Measurements from ENCODE around the gene ATXN1. TPM values are rescaled to one million over a fixed set of nuclear protein-coding genes. Genes with fewer than 3 reads are reported as not detected.
"Not testable (repeated sequence)": the region's sequence is repeated elsewhere in the genome, so short reads cannot be mapped to it uniquely, and the experiment has no call there.

The ATXN1 gene
- polyA plus RNA-seq, 1 donor = 13.6 TPM

DNA sequence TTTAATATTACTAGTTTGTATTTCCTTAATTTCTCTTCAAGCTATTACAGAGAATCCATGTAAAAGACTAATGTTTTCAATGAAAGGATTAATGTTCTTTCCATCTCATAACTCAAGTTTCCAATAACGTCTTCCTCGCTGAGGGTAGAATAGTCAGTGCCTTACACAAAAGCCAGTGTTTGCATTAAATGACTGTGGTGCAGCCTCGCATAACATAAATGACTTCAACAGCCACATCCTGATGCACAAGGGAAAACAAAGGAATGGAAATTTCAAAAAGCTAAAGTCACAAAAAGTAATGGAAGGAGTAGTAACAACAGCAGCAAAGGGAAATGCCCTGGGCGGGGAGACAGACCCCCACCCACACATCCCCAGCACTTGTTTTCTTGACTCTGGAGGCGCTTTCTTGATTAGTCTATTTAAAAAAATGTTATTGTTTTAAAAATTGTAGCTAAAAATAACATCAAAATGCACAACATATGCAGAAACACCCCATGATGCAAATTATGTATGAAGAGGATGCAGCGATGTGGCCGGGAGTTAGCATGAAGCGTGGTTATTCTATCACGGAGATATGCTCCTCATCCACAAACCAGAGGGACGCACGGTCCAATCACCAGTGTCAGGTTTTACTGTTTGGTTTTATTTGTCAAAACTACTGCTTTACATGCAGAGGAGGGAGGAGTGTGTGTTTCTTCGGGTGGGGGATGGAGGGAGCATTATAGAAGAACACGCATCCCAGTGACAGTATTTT, 294.3 kb downstream of the ATXN1 start:
- Histone ChIP-seq H3K4me1 (ENCODE audit: control insufficient read depth, insufficient read depth, low read length) (no peaks in the 10 kb centered on the region), H3K36me3 (ENCODE audit: control insufficient read depth, insufficient read depth, low read length) (no peaks in the 10 kb centered on the region), H3K9me3 (ENCODE audit: control insufficient read depth, low read depth, low read length) (no peaks in the 10 kb centered on the region), H3K4me3 (ENCODE audit: low read length) (no peak overlapping the region), H3K27me3 (ENCODE audit: control insufficient read depth, insufficient read depth, low read length) (no peaks in the 10 kb centered on the region), H3K27ac (ENCODE audit: low read length) (no peak overlapping the region)
- 90% methylated on average over 4 of the region's 13 CpGs for WGBS (ENCODE audit: insufficient coverage, low lambda C conversion rate)
- no peak for DNase-seq

DNA sequence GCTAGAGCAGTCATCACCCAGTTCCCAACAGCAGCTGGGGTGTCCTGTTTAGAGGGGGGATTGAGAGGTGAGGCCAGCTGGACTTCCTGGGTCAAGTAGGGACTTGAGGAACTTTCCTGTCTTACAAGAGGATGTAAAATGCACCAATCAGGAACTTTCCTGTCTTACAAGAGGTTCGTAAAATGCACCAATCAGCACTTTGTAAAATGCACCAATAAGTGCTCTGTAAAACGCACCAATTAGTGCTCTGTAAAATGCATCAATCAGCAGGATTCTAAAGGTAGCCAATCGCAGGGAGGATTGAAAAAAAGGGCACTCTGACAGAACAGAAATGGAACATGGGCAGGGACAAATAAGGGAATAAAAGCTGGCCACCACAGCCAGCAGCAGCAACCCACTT, 297.2 kb downstream of the ATXN1 start:
- no peaks in the 10 kb centered on the region for H3K4me1 ChIP-seq (ENCODE audit: control insufficient read depth, insufficient read depth, low read length)
- H3K9me3 ChIP-seq (ENCODE audit: control insufficient read depth, low read depth, low read length) = no peaks in the 10 kb centered on the region
- no peak for DNase-seq
- H3K27ac ChIP-seq (ENCODE audit: low read length) = no peak overlapping the region
- no peaks in the 10 kb centered on the region for H3K27me3 ChIP-seq (ENCODE audit: control insufficient read depth, insufficient read depth, low read length)
- 100% methylated on average over 1 of the region's 3 CpGs for WGBS (ENCODE audit: insufficient coverage, low lambda C conversion rate)
- no peaks in the 10 kb centered on the region for H3K36me3 ChIP-seq (ENCODE audit: control insufficient read depth, insufficient read depth, low read length)
- H3K4me3 ChIP-seq (ENCODE audit: low read length) = no peak overlapping the region

DNA sequence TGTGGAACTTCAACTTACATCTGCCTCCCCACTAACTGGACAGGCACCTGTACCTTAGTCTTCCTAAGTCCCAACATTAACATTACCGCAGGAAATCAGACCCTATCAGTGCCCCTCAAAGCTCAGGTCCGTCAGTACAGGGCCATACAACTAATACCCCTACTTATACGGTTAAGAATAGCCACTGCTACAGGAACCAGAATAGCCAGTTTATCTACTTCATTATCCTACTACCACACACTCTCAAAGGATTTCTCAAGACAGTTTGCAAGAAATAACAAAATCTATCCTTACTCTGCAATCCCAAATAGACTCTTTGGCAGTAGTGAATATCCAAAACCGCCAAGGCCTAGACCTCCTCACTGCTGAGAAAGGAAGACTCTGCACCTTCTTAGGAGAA, 298.0 kb downstream of the ATXN1 start:
- not testable (repeated sequence) for H3K4me1 ChIP-seq (ENCODE audit: control insufficient read depth, insufficient read depth, low read length); H3K27me3 ChIP-seq (ENCODE audit: control insufficient read depth, insufficient read depth, low read length); H3K4me3 ChIP-seq (ENCODE audit: low read length); DNase-seq; H3K9me3 ChIP-seq (ENCODE audit: control insufficient read depth, low read depth, low read length); H3K36me3 ChIP-seq (ENCODE audit: control insufficient read depth, insufficient read depth, low read length); H3K27ac ChIP-seq (ENCODE audit: low read length)
- no CpG with 5 or more reads among the region's 4 CpGs for WGBS (ENCODE audit: insufficient coverage, low lambda C conversion rate)

- Histone ChIP-seq H3K27ac (ENCODE audit: low read length) (no peak overlapping the region), H3K4me3 (ENCODE audit: low read length) (no peak overlapping the region), H3K9me3 (ENCODE audit: control insufficient read depth, low read depth, low read length) (no peaks in the 10 kb centered on the region), H3K36me3 (ENCODE audit: control insufficient read depth, insufficient read depth, low read length) (no peaks in the 10 kb centered on the region), H3K27me3 (ENCODE audit: control insufficient read depth, insufficient read depth, low read length) (no peaks in the 10 kb centered on the region), H3K4me1 (ENCODE audit: control insufficient read depth, insufficient read depth, low read length) (no peaks in the 10 kb centered on the region)
- no peak for DNase-seq
- no CpG with 5 or more reads among the region's 6 CpGs for WGBS (ENCODE audit: insufficient coverage, low lambda C conversion rate)
These were observed 299.8 kb downstream of the ATXN1 start for GRCh38 chr6:16461491-16461890.

- H3K27ac ChIP-seq (ENCODE audit: low read length); H3K36me3 ChIP-seq (ENCODE audit: control insufficient read depth, insufficient read depth, low read length); H3K9me3 ChIP-seq (ENCODE audit: control insufficient read depth, low read depth, low read length); H3K4me3 ChIP-seq (ENCODE audit: low read length); DNase-seq; H3K27me3 ChIP-seq (ENCODE audit: control insufficient read depth, insufficient read depth, low read length); H3K4me1 ChIP-seq (ENCODE audit: control insufficient read depth, insufficient read depth, low read length): not testable (repeated sequence)
- no CpG with 5 or more reads among the region's 5 CpGs for WGBS (ENCODE audit: insufficient coverage, low lambda C conversion rate)
These were observed 301.8 kb downstream of the ATXN1 start for GRCh38 chr6:16459472-16459871.

DNA sequence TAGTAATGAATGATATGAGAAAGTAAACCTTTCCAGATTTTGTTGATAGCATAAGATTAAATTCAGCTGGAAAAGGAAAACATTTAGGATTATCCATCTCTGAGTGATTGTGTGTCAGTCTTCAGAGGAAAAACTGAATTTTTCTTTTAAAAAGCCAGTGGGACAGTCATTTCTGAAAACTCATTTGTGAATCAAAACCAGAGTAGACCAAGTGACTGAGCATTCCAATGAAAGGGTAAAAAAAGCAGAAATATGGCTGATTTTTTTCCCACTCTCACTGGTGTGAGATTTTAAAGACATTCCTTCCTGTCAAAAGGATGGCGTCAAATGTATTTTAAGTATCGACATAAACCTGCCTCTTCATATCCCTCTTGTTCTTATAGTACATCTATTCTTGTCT, 308.9 kb downstream of the ATXN1 start:
- H3K4me3 ChIP-seq (ENCODE audit: low read length) = no peak overlapping the region
- no peak overlapping the region for H3K27ac ChIP-seq (ENCODE audit: low read length)
- no CpG with 5 or more reads among the region's 2 CpGs for WGBS (ENCODE audit: insufficient coverage, low lambda C conversion rate)
- H3K4me1 ChIP-seq (ENCODE audit: control insufficient read depth, insufficient read depth, low read length) = no peaks in the 10 kb centered on the region
- H3K36me3 ChIP-seq (ENCODE audit: control insufficient read depth, insufficient read depth, low read length) = no peaks in the 10 kb centered on the region
- no peaks in the 10 kb centered on the region for H3K27me3 ChIP-seq (ENCODE audit: control insufficient read depth, insufficient read depth, low read length)
- no peak for DNase-seq
- H3K9me3 ChIP-seq (ENCODE audit: control insufficient read depth, low read depth, low read length) = no peaks in the 10 kb centered on the region

DNA sequence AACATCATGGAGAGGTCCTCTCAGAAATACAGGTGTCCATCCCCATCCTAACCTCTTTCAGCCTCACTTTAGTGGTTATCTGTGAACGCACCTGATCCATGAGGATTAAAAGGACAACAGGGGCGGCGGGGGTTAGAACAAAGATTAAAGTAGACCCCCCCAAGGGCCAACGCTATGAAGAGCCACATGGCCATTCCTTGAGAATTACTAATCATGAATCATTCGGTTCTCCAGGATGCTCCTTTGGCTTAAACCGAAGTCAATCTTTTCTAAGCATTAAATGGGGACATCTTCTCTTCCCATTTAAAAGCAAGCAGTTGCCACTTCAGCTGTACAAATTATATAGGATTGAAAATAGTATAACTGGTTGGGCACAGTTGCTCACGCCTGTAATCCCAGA, 310.4 kb downstream of the ATXN1 start:
- Histone ChIP-seq H3K4me1 (ENCODE audit: control insufficient read depth, insufficient read depth, low read length) (no peaks in the 10 kb centered on the region), H3K36me3 (ENCODE audit: control insufficient read depth, insufficient read depth, low read length) (no peaks in the 10 kb centered on the region), H3K27ac (ENCODE audit: low read length) (no peak overlapping the region), H3K4me3 (ENCODE audit: low read length) (no peak overlapping the region), H3K9me3 (ENCODE audit: control insufficient read depth, low read depth, low read length) (no peaks in the 10 kb centered on the region), H3K27me3 (ENCODE audit: control insufficient read depth, insufficient read depth, low read length) (no peaks in the 10 kb centered on the region)
- no peak for DNase-seq
- WGBS (ENCODE audit: insufficient coverage, low lambda C conversion rate) = no CpG with 5 or more reads among the region's 7 CpGs

- WGBS (ENCODE audit: insufficient coverage, low lambda C conversion rate) = no CpG with 5 or more reads among the region's 3 CpGs
- H3K4me1 ChIP-seq (ENCODE audit: control insufficient read depth, insufficient read depth, low read length) = no peaks in the 10 kb centered on the region
- H3K4me3 ChIP-seq (ENCODE audit: low read length) = no peak overlapping the region
- no peak overlapping the region for H3K27ac ChIP-seq (ENCODE audit: low read length)
- no peak for DNase-seq
- H3K9me3 ChIP-seq (ENCODE audit: control insufficient read depth, low read depth, low read length) = no peaks in the 10 kb centered on the region
- H3K27me3 ChIP-seq (ENCODE audit: control insufficient read depth, insufficient read depth, low read length) = no peaks in the 10 kb centered on the region
- no peaks in the 10 kb centered on the region for H3K36me3 ChIP-seq (ENCODE audit: control insufficient read depth, insufficient read depth, low read length)
These were observed 311.0 kb downstream of the ATXN1 start for GRCh38 chr6:16450285-16450684.

- H3K36me3 ChIP-seq (ENCODE audit: control insufficient read depth, insufficient read depth, low read length) = no peaks in the 10 kb centered on the region
These were observed 315.0 kb downstream of the ATXN1 start for GRCh38 chr6:16446273-16446672.

DNA sequence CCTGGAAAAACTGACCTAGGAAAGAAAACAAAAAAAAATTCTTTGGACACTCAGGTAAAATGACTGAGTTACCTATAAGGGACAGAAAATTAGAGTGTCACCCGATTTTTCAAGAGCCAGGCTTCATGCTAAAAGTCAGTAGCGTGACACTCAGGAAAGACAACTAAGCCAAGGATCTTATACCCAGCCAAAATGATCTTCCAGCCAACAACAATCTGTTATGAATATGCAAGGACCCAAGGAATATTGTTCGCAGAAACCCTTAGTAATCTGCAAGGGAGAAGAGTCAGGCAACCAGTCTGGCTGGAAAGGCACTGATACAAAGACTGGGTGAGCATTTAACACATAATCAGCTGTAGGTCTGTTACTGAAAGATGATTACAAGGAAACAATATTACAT, 319.2 kb downstream of the ATXN1 start:
- WGBS (ENCODE audit: insufficient coverage, low lambda C conversion rate) = 80% methylated on average over 1 of the region's 3 CpGs
- no peak overlapping the region for H3K27ac ChIP-seq (ENCODE audit: low read length)
- no peak for DNase-seq

More at GRCh38 chr6:16446273-16446672, 315.0 kb downstream of the ATXN1 start:
- no peak overlapping the region for H3K4me3 ChIP-seq (ENCODE audit: low read length)
- no peak overlapping the region for H3K27ac ChIP-seq (ENCODE audit: low read length)
- no peaks in the 10 kb centered on the region for H3K27me3 ChIP-seq (ENCODE audit: control insufficient read depth, insufficient read depth, low read length)
- no peaks in the 10 kb centered on the region for H3K4me1 ChIP-seq (ENCODE audit: control insufficient read depth, insufficient read depth, low read length)
- no peak for DNase-seq
- no peaks in the 10 kb centered on the region for H3K9me3 ChIP-seq (ENCODE audit: control insufficient read depth, low read depth, low read length)
- no CpG with 5 or more reads among the region's 2 CpGs for WGBS (ENCODE audit: insufficient coverage, low lambda C conversion rate)

GRCh38 chr6:16441262-16441661, 320.0 kb downstream of the ATXN1 start:
- H3K4me1 ChIP-seq (ENCODE audit: control insufficient read depth, insufficient read depth, low read length) = no peaks in the 10 kb centered on the region
- WGBS (ENCODE audit: insufficient coverage, low lambda C conversion rate) = 100% methylated on average over 1 of the region's 2 CpGs
- no peak for DNase-seq
- no peaks in the 10 kb centered on the region for H3K27me3 ChIP-seq (ENCODE audit: control insufficient read depth, insufficient read depth, low read length)
- no peaks in the 10 kb centered on the region for H3K9me3 ChIP-seq (ENCODE audit: control insufficient read depth, low read depth, low read length)
- no peak overlapping the region for H3K4me3 ChIP-seq (ENCODE audit: low read length)
- H3K27ac ChIP-seq (ENCODE audit: low read length) = no peak overlapping the region
- peaks cover 3% of the 10 kb centered on the region for H3K36me3 ChIP-seq (ENCODE audit: control insufficient read depth, insufficient read depth, low read length)

More for the DNA sequence above, 319.2 kb downstream of the ATXN1 start:
- Histone ChIP-seq H3K27me3 (ENCODE audit: control insufficient read depth, insufficient read depth, low read length) (no peaks in the 10 kb centered on the region), H3K36me3 (ENCODE audit: control insufficient read depth, insufficient read depth, low read length) (peaks cover 3% of the 10 kb centered on the region), H3K4me3 (ENCODE audit: low read length) (no peak overlapping the region), H3K9me3 (ENCODE audit: control insufficient read depth, low read depth, low read length) (no peaks in the 10 kb centered on the region), H3K4me1 (ENCODE audit: control insufficient read depth, insufficient read depth, low read length) (no peaks in the 10 kb centered on the region)

Measured in large intestine (tissue), 3 donors.